Embryonic facial prominence (tissue), 1 donor: Measurements from ENCODE around the gene KLK1.

Source experiments
- DNase-seq: peaks from one replicate; pipeline ENCODE4 v3.0.0-alpha.2; 2016; ENCODE audit errors: extremely low spot score

The KLK1 gene

DNA sequence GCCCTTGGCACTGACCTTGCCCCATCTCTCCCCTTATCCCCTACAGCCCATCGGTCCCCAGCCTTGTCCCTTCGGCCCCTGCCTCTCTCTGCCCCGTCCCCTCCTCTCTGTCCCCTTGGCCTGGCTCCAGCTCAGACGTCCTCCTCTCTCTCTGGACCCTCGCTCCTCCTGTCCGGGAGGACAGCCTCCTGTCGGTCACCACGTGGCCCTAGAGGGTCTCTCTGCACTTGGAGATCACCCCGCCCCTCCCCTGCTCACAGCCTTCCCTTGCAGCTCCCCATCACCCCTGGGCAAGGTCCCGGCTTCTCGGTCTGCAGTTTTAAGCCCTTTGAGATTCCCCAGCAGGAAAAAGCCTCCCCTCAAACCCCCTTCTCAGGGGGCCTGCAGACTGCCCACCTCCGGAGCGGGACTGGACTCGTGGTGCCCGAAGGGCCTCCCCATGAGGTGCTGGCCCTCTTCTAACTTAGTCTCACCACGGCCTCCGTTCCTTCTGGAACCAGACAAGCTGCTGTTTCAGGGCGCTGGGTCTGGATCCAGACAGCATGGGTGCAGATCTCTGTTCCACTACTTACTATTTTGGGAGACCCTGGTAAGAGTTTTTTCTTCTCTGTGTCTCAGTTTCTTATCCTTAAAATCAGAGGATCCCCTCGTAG, 13.1 kb upstream of the KLK1 start:
- DNase-seq, result no peak

DNA sequence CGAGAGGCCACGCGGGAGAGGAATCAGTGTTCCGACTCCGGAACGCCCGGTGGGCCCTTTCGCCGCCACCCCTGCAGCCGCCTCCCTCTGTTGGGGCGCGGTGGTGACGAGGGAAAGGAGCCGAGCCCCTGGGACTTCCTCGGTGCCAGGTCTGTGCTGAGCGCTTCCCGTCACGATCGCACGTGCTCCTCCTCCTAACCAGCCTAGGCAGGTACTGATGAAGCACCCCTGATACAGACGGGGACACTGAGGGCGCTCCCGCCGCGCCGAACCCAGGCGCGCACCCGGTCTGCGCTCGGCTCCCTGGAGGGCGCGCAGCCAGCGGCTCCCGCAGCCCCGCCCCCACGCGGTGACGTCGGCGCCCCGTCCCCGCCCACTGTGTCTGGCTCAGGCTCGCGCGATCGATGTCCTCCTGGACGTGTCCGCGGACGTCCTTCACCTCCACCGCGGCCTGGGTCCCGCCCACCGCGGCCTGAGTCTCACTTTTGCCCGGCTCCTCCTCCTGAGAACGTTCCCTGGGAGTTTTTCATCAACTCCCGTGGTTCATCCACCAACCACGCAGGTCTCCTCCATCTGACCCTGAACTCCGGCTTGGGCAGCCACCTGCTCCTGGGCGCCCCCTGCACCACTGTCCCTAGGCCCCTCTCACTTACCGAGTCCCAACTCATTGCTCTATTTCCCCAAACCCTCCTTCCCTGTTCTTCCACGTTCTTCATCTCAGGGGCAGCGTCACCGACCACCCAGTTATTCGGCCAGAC, 12.4 kb upstream of the KLK1 start:
- no peak for DNase-seq

DNA sequence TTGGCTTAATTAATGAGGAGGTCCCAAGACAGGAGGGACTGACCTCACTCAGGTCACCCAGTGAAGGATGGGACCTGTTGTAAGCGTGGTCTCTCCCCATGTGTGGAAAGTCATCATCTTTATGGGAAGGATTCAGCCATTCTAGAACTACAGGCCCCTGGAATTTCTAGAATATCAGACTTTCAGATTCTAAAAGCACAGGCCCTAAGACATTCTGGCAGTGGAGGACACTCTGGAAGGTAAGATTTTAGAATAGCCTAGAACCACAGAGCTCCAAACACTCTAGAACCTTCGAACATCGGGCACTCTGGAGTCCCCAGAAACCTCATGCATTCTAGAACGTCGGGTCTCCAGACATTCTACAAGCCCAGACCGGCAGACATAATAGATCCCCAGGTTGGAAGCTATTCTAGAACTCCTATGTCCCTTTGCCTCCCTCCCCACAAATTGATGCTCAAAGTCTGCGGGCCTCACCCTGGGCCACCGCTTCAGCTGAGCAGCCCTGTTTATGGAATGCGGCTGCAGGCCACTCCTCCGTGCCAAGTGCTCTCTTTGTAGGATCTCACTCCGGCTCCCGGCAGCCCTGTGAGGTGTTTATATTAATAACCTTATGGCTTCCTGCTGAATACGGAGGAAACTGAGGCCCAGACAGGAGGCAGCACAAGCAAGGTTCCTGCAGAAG, 11.7 kb upstream of the KLK1 start:
- no peak for DNase-seq

DNA sequence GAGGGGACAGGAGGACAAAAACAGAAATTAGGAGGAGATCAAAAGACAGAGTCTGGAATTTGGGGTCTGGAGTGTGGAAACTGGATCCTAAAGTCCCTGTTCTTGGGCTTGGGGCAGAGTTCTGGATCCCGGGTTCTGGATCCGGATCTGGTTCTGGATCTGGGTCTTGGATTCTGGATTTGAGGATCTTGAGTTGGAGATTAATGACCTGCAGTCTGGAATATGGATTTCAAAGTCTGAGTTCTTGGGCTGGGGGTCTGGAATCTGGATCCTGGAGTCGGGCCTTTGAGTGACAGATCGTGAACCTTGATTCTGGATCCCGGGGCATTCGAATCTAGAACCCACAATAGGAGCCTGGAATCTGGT, 10.2 kb upstream of the KLK1 start:
- no peak for DNase-seq

DNA sequence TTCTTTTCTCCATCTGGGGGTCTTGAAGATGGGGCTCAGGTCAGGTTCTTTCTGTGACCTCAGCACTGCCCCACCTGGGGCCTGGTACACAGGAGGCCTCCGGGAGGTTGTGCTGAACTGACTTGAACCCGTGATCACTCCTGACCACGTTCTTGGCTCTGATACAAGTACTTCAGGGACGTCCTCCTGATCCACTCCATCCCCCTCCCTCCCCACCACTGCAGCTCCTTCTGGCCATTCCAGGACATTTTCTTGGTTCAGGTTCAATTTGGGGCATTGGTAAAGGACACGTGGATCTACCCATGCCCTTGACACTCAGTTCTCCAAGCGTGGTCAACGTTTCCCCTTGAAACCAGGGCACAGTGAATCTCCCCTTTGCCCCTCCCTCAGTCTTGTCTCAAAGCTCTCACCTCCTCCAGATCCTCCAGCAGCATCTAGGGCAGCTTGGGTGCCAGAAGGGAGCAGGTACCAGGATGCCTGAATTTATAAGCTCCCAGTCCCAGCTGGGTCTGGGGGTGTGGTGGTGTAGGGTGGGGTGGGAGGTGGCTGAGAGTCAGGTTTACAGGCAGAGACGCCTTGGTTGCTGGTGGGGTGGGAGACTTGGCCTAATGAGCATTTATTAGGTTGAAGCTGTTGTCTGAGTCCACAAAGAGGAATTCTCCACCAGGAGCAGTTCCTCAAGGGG, 9.7 kb upstream of the KLK1 start, which contains the start of gene KLK15:
TSS of gene KLK15 (minus strand) at position 458 of the 685 bp plus-strand sequence. CDS start 2,082 bp downstream, outside the sequence.
- DNase-seq, result no peak

DNA sequence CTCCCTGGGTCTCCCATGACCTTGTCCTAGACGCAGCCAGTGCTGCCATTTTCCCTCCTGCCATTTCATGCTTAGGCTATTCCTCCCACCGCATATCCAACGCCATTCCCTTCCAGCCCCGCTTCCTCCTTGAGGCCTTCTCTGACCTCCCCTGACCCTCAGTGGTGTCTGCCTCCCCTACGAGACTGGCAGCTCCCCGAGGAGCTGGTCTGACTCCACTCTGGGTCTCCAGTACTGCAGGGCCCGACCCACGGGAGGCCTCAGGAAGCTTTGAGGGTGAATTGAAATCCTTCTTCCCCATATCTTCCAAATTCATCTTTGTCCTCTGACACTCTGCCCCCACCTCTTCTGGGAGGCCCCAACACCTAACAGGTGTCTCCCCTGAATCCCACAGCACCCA, 9.1 kb upstream of the KLK1 start:
- DNase-seq, result no peak

DNA sequence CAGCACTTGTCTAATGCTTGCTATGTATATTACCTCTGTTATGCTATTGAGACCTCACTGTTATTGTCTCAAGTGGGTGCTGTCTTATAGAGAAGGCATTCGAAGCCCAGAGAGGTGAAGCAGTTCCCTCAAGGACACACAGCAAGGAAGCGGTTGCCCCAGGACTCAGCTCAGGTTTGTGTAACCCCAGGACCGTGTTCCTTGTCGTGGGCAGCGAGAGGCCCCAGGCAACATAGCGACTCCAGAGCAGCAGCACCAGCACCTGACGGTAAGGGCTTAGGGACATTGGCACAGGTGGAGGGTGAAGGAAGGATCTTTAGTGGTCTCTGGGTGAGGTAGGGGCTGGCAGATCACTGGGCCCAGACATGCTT, 7.4 kb upstream of the KLK1 start:
- DNase-seq, result no peak

DNA sequence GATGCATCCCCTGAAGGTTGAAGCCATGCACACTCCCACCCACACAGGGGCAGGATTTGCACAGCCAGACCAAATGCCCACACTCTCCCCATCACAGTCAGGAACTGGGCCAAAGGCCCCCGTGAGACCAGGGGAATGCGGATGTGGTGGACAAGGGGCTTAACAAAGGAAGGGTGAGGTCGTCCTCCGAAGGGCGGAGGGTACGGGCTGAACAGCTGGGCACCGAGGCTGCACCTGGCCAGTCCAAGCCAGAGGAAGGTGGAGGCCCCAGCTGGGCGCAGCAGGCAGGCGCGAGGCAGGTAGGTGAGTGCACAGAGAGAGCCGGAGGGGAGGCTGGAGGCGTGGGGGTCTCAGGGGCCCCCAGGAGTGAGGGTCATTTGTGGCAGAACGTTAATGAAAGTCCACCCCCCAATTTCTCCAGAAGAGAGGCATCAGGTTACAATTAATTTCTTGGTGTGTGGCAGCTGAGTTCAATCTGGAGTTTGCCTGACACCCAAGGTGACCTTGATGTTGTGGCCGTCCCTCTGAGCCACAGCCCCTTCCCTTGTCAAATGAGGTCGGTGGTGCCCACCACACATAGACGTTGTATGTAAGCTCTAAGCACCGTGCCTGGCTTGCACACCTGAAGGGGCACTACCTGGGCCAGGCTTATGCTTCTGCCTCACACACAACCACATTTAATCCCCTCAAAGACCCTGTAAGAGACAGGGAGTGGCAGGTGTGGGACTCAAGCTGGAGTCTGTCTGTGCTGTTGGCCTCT, 6.9 kb upstream of the KLK1 start:
- DNase-seq, result no peak

DNA sequence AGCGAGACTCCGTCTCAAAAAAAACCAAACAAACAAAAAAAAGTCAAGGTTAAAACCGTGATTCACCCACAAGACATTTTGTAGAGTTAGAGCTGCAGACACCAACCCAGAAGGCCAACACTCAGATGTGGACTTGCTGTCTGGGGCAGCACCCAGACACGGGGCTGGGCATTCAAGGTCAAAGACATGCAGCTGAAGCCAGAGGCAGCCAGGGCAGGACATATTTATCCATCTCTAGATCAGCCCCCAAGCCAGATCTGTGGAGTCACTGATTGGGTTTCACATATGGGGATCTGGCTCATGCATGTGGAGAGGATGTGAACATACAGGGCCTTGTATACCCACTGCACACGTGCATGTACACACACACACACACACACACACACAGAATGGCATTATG, 6.2 kb upstream of the KLK1 start:
- DNase-seq, result no peak

DNA sequence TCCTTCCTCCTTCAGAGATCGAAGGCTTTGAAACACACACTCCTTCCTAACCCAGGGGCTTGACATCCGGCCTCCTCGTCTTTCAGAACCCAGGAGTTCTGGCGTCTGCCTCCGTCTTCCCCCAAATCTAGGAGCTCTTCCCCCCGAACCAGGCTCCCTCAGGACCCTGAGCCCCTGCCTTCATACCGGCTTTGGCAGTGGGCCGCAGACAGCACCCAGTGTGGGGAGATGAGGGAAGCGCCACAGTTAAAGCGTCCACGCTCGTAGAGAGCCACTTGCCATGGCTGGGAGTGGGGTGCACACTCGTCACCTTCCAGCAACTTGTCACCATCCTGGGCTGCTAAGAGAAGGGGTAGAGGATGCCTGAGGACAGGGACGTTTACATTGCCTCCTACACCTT, 3.9 kb upstream of the KLK1 start:
- DNase-seq, result no peak

DNA sequence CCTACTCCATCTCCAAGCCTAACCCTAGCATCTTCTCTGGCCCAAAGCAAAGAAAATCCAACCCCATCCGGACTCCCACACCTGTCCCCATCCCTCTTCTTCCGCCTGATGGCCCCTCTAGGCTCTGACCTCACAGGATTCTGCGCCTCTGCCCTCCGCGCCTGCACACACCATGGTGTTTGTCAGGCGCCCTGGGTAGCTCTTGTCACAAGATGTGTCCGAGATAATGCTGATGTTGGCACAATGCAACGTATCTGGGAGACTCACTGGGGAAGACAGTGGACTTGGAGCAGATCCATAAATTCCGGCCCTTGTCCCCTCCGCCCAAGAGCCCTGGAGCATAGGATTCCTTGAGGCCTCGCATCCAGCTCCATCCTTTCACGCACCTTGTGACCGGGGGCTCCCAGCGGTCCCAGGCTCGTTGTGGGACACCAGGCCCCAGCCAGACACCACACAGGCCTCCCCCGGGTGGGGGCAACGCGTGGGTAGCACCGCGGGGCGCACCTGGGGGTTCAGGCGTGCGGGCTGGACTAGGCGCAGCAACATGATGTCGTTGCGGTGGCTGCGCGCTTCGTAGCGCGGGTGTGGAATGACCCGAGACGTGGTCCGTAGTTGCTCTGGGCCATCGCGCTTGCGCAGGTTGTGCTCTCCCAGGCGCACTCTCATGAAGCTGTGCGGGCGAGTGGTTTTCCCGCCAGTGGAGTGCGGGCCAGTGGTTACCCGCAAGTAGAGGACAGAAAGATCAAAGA, 3.1 kb upstream of the KLK1 start:
- DNase-seq, result no peak

DNA sequence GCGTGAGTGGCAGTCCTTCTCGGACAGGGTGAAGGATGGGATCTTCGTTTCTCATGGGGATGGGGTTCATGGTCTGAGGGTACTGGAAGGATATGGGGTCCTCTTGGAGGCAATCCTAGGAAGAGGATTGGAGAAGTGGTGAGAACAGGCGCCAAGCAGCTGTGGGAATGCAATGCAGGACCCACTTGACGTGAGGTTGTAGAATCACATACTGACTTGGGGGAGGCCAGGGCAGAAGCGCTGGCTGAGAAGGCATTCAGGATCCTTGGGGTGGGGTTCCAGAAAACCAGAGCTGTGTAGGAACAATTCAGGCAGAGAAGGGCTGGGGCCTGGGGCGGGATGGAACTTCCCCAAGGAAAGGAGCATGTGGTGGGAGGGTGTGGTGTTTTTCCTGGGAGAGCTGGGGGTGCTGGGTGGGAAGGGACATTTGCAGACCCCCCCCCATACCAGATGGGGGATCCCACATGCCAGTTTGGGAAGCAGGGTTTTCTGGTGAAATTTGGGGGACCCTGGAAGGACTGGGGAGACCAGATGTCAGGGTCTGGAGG, 852 bp downstream of the KLK1 start:
- no peak for DNase-seq

DNA sequence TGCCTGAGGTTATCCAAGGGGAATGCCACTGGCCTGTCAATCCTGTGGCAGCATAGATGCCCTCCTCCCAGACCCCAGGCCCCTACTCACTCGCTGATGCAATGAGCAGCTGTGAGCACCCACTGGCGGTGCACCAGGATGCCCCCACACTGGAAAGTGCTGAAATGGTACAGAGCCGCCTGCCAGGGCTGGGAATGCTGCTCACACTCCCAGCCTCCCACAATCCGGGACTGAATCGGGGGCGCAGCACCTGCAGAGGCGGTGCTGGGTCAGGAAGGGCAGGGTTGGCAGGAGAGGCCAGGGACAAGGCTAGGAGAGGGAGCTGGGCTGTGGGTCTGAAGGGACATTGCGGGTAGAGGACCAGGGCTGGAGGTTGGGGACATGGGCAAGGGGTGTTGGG, 2.0 kb downstream of the KLK1 start:
- no peak for DNase-seq

DNA sequence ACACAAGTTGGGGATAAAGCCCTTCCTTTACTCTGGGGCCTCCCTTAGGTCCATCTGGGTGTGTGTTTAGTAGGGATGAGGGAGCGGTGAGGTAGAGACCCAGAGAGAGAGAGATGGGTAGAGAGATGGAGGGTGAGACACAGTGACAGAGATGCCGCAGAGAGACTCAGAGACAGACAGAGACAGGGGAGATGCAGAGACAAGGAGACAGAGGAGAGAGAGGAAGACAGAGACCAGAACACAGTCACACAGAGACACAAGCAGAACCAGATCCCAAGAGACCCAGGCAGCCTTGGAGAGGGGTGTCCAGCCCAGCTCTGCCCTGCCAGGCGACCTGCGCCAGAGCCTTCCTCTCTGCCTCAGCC, 2.4 kb downstream of the KLK1 start:
- no peak for DNase-seq

DNA sequence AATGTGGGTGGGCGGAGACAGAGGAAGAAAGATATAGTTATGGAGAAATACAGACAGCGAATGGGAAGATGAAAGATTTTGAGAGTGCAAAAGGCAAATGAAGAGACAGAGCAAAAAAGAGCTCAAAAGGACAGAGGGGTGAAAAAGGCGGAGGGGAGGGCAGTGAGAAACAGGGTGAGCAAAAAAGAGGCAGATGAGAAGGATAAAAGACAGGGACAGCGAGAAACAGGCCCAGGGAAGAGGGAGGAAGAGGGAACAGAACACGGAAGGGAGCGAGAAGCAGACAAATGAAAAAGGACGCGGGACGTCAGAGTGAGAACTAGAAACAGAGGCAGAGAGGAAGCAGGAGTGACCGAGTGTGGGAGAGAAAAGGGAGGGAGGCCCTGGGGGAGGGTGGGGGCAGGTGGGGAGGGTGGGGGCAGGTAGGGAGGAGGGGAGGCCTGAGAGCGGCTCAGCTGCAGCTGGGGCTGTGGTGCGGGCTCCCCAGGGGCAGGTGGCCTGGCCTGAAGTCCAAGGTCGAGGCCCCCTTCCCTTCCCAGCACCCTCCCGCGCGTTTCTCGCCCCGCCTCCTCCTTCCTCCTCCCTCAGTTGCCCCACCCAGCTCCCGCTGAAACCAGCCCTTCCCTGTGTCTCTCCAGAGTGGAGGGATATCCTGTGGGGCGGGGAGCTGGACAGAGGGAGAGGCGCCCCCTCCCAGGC, 2.9 kb downstream of the KLK1 start:
- DNase-seq, result no peak

DNA sequence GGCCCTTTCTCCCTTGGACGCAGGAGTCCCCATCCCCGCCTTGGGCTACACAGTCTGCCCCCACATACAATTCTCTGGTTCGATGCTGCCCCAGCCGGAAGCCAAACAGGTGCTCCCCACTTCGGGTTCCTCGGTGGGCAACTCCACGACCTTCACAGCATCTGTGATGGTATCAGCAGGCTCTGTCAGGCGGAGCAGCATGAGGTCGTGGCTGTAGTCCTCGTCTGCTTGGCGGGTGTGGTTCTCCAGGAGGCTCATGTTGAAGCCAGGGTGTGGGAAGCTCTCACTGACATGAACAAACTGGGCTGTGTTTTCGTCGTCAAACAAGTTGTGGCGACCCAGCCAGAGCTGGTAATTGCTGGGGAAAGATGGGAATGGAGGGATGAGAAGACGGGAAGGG, 3.5 kb downstream of the KLK1 start:
- DNase-seq, result no peak

DNA sequence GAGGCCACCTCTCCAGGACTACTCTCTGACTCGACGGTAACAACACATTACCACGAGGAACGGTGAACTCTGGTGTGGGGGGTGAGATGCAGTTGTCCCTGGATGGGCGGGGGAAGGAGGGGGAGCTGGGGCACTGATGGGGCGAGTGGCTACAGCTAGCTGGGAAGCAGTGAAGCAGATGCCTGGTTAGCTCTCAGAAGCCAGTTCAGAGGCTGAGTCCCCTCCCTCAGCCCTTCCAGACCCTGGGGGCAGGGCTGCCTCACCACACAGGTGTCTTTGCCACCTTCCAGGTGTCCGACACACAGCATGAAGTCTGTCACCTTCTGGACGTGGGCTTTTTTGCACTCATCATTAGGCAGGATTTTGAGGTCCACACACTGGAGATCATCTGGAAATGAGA, 4.0 kb downstream of the KLK1 start:
- no peak for DNase-seq

DNA sequence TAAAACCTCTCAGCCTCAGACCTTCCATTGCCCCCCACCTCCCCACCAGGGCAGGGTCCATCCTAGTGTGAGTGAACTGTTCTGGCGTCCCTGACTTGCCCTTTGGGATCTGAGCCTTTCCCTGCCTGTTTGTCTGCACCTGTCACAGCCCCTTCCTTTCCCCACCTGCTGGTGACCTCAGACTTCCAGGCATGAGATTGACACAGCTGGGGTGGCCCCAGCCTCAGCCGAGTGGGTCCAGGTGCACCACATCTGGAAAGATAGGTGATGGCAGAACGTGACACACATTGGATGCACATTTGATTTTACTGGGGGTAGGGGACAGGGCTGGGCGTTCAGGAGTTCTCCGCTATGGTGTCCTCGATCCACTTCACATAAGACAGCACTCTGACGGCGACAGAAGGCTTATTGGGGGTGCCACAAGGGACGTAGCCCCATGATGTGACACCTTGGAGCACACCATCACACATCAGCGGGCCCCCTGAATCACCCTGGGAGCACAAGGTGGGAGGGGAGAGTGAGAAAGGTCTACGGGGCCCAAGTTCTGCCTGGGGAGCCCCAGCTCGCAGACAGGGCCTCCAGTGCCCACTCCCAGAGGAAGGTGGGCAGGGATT, 4.6 kb downstream of the KLK1 start:
- DNase-seq, result no peak

DNA sequence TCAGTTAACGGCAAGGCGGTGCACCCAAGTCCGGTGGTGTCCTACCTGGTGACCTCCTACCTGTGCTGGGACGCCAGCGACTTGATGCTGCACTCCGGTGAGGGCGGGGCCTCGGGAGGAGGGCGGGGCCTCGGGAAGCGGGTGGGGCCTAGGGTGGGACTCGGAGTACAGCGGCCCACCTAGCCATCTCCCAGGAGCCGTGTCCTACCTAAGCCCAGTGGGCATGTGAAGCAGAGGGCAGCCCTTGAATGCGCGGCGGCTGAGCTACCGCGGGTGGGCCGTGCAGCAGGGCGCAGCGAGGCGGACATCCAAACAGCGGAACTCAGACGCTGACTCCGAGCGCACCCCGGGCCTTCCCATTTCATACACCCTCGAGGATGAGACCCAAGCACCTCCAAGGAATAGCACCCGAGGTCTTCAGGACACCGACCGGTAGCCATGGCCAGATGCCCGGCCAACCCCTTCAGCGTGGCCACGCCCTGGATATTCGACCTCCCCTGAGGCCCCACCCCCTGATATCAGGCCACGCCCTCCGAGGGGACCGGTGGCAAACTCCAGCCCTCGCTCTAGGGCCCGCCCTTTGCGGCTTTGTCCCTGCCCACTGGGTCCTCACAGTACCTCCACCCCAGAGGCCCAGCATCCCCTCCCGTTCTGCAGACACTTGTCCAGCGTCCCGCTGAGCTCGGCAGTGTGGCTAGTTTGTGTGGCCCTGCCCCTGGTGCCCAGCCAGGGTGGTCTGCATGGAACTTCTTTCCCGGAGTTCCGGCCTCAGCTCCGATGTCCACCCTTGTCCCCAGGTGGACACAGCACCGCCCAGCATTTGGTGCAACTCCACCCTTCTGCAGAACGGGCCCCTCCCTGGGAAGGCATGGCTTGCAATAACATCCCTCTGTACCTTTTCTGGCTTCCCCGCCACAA, 5.4 kb downstream of the KLK1 start:
- DNase-seq, result no peak
